Transverse colon (tissue), 3 donors: ENCODE data around the gene MPDU1.

Experiments used
- CTCF ChIP-seq, 5 experiments: fragments of 200-600 bp in 3 of 5; fragments of 450-650 bp in 2 of 5; sonication (generic) in 3 of 5; IDR thresholded peaks; 1 replicate in 2 of 5; 2 replicates in 3 of 5; pipeline ENCODE4 v1.5.1; 2016 to 2017; ENCODE audit warnings: antibody characterized with exemption in 5 of 5, inconsistent platforms in 3 of 5, mild to moderate bottlenecking in 2 of 5, moderate library complexity in 1 of 5
- EP300 ChIP-seq: sonication (generic); formaldehyde crosslinking; IDR thresholded peaks from one replicate; pipeline ENCODE4 v1.6.1; 2017; ENCODE audit warnings: antibody characterized with exemption, low read depth
- POLR2A ChIP-seq: fragments of 450-650 bp; IDR thresholded peaks from one replicate; pipeline ENCODE4 v1.6.1; 2016; ENCODE audit warnings: antibody characterized with exemption, mild to moderate bottlenecking, moderate library complexity

GRCh38 chr17:7550344-7550743, 33.3 kb upstream of the MPDU1 start:
- no peak for TF ChIP-seq POLR2A
- no peak for TF ChIP-seq CTCF (IDR thresholded peaks at IDR 0.05)
- TF ChIP-seq EP300, result no peak
